ENCODE results near the gene PTPRR. TPM values are rescaled to one million over a fixed set of nuclear protein-coding genes. Genes with fewer than 3 reads are reported as not detected.

Gene PTPRR
- total and polyA plus RNA-seq, 10 donors: 0.41 to 2.7 (median 1.5) TPM

DNA sequence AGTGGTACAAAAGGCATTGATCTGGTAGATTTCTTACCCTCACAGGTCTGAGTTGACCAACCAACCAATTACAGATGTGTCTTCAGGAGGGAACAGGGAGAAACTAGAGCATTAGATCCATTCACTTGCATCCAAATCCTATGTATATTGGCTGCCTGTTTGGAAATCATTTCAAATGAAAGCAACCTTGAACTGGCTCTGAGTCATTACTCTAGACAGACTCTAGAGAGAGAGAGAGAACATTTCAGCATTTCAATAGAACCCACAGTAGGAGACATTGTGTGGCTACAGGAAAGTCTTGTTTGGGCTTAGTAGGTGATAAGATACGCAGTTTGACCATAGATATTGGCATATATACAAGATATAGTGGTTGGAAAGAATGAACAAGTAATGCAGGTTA is 114.5 kb downstream of the PTPRR start:
- H3K4me3 ChIP-seq: no peak overlapping the region
- no peaks in the 10 kb centered on the region for H3K4me1 ChIP-seq
- H3K27ac ChIP-seq: no peak overlapping the region
- intact Hi-C loops (cut with DNase I; ENCODE audit: low total_unique reads): no loop called here
- H3K27me3 ChIP-seq (replicated peaks in 1 of 7): no peaks in the 10 kb centered on the region
- no peaks in the 10 kb centered on the region for H3K36me3 ChIP-seq
- H3K9me3 ChIP-seq: peaks cover 0 to 8% (median 6%) of the 10 kb centered on the region in 8 donors
- 53 to 85% (median 77%) methylated on average over 1 of the region's 1 CpG for WGBS, 5 donors
- DNase-seq: no peak
- TF ChIP-seq POLR2A (IDR thresholded peaks at IDR 0.05) (no peak), POLR2AphosphoS5 (IDR thresholded peaks at IDR 0.05) (no peak)
- TF ChIP-seq, protein P1, sequence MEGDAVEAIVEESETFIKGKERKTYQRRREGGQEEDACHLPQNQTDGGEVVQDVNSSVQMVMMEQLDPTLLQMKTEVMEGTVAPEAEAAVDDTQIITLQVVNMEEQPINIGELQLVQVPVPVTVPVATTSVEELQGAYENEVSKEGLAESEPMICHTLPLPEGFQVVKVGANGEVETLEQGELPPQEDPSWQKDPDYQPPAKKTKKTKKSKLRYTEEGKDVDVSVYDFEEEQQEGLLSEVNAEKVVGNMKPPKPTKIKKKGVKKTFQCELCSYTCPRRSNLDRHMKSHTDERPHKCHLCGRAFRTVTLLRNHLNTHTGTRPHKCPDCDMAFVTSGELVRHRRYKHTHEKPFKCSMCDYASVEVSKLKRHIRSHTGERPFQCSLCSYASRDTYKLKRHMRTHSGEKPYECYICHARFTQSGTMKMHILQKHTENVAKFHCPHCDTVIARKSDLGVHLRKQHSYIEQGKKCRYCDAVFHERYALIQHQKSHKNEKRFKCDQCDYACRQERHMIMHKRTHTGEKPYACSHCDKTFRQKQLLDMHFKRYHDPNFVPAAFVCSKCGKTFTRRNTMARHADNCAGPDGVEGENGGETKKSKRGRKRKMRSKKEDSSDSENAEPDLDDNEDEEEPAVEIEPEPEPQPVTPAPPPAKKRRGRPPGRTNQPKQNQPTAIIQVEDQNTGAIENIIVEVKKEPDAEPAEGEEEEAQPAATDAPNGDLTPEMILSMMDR (IDR thresholded peaks at IDR 0.05 in 8 of 11, conservative IDR thresholded peaks at IDR 0.05 in 3 of 11): no peak

DNA sequence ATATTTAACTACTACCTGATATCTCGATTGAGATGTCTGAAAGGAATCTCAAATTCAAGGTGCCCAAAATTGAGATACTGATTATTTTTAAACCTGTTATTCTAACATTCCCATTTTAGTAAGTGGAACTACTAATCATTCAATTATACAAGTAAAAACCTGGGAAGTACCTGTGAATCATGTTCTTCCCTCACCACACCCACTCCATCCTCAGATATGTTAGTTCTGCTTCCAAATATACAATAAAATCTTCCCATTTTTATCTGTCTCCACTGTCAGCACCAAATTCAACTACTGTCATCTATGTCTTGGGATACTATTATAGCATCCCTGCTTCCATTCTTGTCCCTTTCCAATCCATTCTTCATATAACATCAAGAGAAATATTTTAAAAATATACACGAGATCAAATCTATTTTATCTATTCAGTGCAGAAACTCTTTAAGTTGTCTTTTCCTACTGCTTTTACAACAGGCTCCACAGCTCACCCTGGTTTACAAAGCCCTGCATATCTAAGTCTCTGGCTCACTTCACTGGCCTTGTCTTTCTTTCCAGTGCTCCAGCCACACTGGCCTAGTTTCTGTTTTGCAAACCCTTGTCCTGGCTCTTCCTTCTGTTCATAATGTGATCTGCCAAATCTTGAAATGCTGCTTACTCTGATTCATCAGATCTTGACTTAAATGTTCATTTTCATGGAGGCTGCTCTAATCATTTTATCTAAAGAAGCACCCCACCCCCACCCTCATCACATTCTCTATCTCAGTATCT is 122.3 kb downstream of the PTPRR start:
- no peak overlapping the region for H3K4me3 ChIP-seq
- WGBS, 5 donors: 78 to 86% (median 83%) methylated on average over 2 of the region's 2 CpGs
- no peak overlapping the region for H3K27ac ChIP-seq
- DNase-seq: no peak
- H3K4me1 ChIP-seq: no peaks in the 10 kb centered on the region
- H3K36me3 ChIP-seq: no peaks in the 10 kb centered on the region
- no peaks in the 10 kb centered on the region for H3K9me3 ChIP-seq
- TF ChIP-seq, protein P1 (IDR thresholded peaks at IDR 0.05 in 8 of 11, conservative IDR thresholded peaks at IDR 0.05 in 3 of 11): no peak
- no peak for TF ChIP-seq POLR2A (IDR thresholded peaks at IDR 0.05)
- TF ChIP-seq POLR2AphosphoS5 (IDR thresholded peaks at IDR 0.05): no peak
- H3K27me3 ChIP-seq (replicated peaks in 1 of 7): no peaks in the 10 kb centered on the region
- intact Hi-C loops (cut with DNase I; ENCODE audit: low total_unique reads): no loop called here

DNA sequence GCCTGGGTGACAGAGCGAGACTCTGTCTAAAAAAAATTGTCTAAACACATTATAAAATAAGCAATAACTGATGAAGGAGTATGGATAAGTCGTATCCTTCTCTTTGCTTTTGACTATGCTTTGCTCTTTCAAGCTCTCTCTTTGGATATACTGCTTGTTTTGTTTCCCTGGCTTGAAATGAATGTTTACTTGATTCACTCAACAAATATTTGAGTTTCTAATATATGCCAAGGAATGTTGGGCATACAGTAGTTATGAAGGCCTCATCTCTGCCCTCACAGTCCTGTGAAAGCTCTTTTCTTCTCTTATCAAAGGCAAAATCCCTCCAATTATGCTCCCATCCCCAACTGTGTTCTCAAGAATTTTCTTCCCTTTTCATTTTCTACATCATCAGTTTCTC is 123.5 kb downstream of the PTPRR start:
- TF ChIP-seq POLR2A (IDR thresholded peaks at IDR 0.05): no peak
- no peak for TF ChIP-seq POLR2AphosphoS5 (IDR thresholded peaks at IDR 0.05)
- TF ChIP-seq, protein P1 (IDR thresholded peaks at IDR 0.05 in 8 of 11, conservative IDR thresholded peaks at IDR 0.05 in 3 of 11): no peak

DNA sequence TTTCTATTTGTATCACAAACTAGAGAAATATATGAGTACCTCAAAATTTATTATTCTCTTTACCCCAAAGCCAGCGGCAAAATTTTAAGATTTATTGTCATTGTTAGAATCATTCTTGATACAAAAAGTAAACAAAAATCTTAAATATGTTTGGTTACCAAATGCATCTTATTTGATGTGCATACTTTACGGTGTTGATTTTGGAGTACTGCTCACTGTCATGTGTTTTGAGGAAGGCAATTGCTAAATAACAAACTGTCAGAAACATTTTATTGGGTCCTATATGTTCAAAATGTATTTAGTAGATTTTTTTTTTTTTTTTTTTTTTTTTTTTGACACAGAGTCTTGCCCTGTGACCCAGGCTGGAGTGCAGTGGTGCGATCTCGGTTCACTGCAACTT is 124.9 kb downstream of the PTPRR start:
- TF ChIP-seq POLR2A (IDR thresholded peaks at IDR 0.05): no peak
- TF ChIP-seq, protein P1 (IDR thresholded peaks at IDR 0.05 in 8 of 11, conservative IDR thresholded peaks at IDR 0.05 in 3 of 11): no peak
- no peak for TF ChIP-seq POLR2AphosphoS5 (IDR thresholded peaks at IDR 0.05)
- Histone ChIP-seq H3K27ac (no peak overlapping the region), H3K4me1 (no peaks in the 10 kb centered on the region), H3K9me3 (no peaks in the 10 kb centered on the region), H3K27me3 (replicated peaks in 1 of 7) (no peaks in the 10 kb centered on the region), H3K4me3 (no peak overlapping the region), H3K36me3 (no peaks in the 10 kb centered on the region)
- intact Hi-C loops (cut with DNase I; ENCODE audit: low total_unique reads): no loop called here
- WGBS, 5 donors: 90 to 95% (median 92%) methylated on average over 4 of the region's 4 CpGs
- no peak for DNase-seq

More for the DNA sequence above, 123.5 kb downstream of the PTPRR start:
- intact Hi-C loops (cut with DNase I; ENCODE audit: low total_unique reads): no loop called here
- 77 to 92% (median 83%) methylated on average over 2 of the region's 2 CpGs for WGBS, 5 donors
- DNase-seq: no peak
- no peak overlapping the region for H3K27ac ChIP-seq
- H3K36me3 ChIP-seq: no peaks in the 10 kb centered on the region
- H3K4me3 ChIP-seq: no peak overlapping the region
- no peaks in the 10 kb centered on the region for H3K9me3 ChIP-seq
- no peaks in the 10 kb centered on the region for H3K4me1 ChIP-seq
- no peaks in the 10 kb centered on the region for H3K27me3 ChIP-seq (replicated peaks in 1 of 7)
